SK-N-SH treated with all-trans-retinoic acid at 6 μM for 48 hours (cell line): Measurements from ENCODE around the gene TCEA3.

Source experiments
- ISL1 ChIP-seq: fragments of 250-450 bp; sonication (Bioruptor Pico); IDR thresholded peaks from 2 replicates; pipeline ENCODE4 v2.1.2; 2022; ENCODE audit warnings: mild to moderate bottlenecking, moderate library complexity
- TOX ChIP-seq: fragments of 250-450 bp; sonication (Bioruptor Pico); IDR thresholded peaks from 2 replicates; pipeline ENCODE4 v1.8.0; 2021; ENCODE audit warnings: mild to moderate bottlenecking, moderate library complexity, borderline replicate concordance
- ZFP30 ChIP-seq: fragments of 450-650 bp; formaldehyde crosslinking; IDR thresholded peaks from 2 replicates; pipeline ENCODE4 v1.5.0; 2022; ENCODE audit warnings: mild to moderate bottlenecking, moderate library complexity
- ZNF565 ChIP-seq: fragments of 450-650 bp; formaldehyde crosslinking; conservative IDR thresholded peaks from 2 replicates; pipeline ENCODE4 v1.5.0; 2020; ENCODE audit warnings: low read depth, mild to moderate bottlenecking, moderate library complexity
- TF ChIP-seq, protein P1 (sequence below): fragments of 250-450 bp; sonication (Bioruptor Pico); IDR thresholded peaks from 2 replicates; pipeline ENCODE4 v1.5.1; 2020; ENCODE audit warnings: low read depth, mild to moderate bottlenecking, moderate library complexity
- TF ChIP-seq, protein P2 (sequence below): fragments of 250-450 bp; sonication (Bioruptor Pico); IDR thresholded peaks from 2 replicates; pipeline ENCODE4 v1.5.1; 2021; ENCODE audit warnings: mild to moderate bottlenecking, moderate library complexity

- TF ChIP-seq TOX (CRISPR knock-in tag) (no peak), ISL1 (CRISPR knock-in tag) (no peak), ZFP30 (CRISPR knock-in tag) (no peak), ZNF565 (CRISPR knock-in tag) (no peak)
- TF ChIP-seq, protein P1, sequence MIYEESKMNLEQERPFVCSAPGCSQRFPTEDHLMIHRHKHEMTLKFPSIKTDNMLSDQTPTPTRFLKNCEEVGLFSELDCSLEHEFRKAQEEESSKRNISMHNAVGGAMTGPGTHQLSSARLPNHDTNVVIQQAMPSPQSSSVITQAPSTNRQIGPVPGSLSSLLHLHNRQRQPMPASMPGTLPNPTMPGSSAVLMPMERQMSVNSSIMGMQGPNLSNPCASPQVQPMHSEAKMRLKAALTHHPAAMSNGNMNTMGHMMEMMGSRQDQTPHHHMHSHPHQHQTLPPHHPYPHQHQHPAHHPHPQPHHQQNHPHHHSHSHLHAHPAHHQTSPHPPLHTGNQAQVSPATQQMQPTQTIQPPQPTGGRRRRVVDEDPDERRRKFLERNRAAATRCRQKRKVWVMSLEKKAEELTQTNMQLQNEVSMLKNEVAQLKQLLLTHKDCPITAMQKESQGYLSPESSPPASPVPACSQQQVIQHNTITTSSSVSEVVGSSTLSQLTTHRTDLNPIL (CRISPR knock-in tag): no peak
- TF ChIP-seq, protein P2, sequence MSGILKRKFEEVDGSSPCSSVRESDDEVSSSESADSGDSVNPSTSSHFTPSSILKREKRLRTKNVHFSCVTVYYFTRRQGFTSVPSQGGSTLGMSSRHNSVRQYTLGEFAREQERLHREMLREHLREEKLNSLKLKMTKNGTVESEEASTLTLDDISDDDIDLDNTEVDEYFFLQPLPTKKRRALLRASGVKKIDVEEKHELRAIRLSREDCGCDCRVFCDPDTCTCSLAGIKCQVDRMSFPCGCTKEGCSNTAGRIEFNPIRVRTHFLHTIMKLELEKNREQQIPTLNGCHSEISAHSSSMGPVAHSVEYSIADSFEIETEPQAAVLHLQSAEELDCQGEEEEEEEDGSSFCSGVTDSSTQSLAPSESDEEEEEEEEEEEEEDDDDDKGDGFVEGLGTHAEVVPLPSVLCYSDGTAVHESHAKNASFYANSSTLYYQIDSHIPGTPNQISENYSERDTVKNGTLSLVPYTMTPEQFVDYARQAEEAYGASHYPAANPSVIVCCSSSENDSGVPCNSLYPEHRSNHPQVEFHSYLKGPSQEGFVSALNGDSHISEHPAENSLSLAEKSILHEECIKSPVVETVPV: no peak
These were observed 596 bp upstream of the TCEA3 start for GRCh38 chr1:23425193-23425494.
